ENCODE results near the gene FBXW9. TPM values are rescaled to one million over a fixed set of nuclear protein-coding genes. Genes with fewer than 3 reads are reported as not detected.

FBXW9 gene
- total RNA-seq, 1 donor: 7.3 TPM

GRCh38 chr19:12665671-12666264 lies 30.7 kb downstream of the FBXW9 start:
- no peak for TF ChIP-seq CTCF (IDR thresholded peaks at IDR 0.05; ENCODE audit: insufficient read depth, low read depth, low read length)
- peak overlapping the region; percentile 80 for H3K4me3 ChIP-seq (ENCODE audit: low read depth, low read length)
- DNase-seq (ENCODE audit: low read depth): no peak

GRCh38 chr19:12665281-12665573 lies 31.2 kb downstream of the FBXW9 start:
- TF ChIP-seq CTCF (IDR thresholded peaks at IDR 0.05; ENCODE audit: insufficient read depth, low read depth, low read length): no peak
- H3K4me3 ChIP-seq (ENCODE audit: low read depth, low read length): no peak overlapping the region

GRCh38 chr19:12664406-12665280 lies 31.8 kb downstream of the FBXW9 start:
- no peak for DNase-seq (ENCODE audit: low read depth)
- H3K4me3 ChIP-seq (ENCODE audit: low read depth, low read length): no peak overlapping the region
- TF ChIP-seq CTCF (IDR thresholded peaks at IDR 0.05; ENCODE audit: insufficient read depth, low read depth, low read length): no peak

More at GRCh38 chr19:12665281-12665573, 31.2 kb downstream of the FBXW9 start:
- no peak for DNase-seq (ENCODE audit: low read depth)

- H3K4me3 ChIP-seq (ENCODE audit: low read depth, low read length): no peak overlapping the region
- TF ChIP-seq CTCF (IDR thresholded peaks at IDR 0.05; ENCODE audit: insufficient read depth, low read depth, low read length): no peak
- no peak for DNase-seq (ENCODE audit: low read depth)
These were observed 35.5 kb downstream of the FBXW9 start for GRCh38 chr19:12660980-12661379.

- no peak for DNase-seq (ENCODE audit: low read depth)
- H3K4me3 ChIP-seq (ENCODE audit: low read depth, low read length): no peak overlapping the region
- no peak for TF ChIP-seq CTCF (IDR thresholded peaks at IDR 0.05; ENCODE audit: insufficient read depth, low read depth, low read length)
These were observed 38.5 kb downstream of the FBXW9 start for GRCh38 chr19:12657966-12658365.

- no peak overlapping the region for H3K4me3 ChIP-seq (ENCODE audit: low read depth, low read length)
- no peak for TF ChIP-seq CTCF (IDR thresholded peaks at IDR 0.05; ENCODE audit: insufficient read depth, low read depth, low read length)
- DNase-seq (ENCODE audit: low read depth): no peak
These were observed 39.4 kb downstream of the FBXW9 start for GRCh38 chr19:12656899-12657571.
